GM18873 (cell line): ENCODE data around the gene IZUMO1.

ENCODE experiments used
- ATAC-seq: cut with Tn5 transposase; IDR thresholded peaks from one replicate; pipeline ENCODE4 v1.9.1; 2021; ENCODE audit warnings: mild to moderate bottlenecking, moderate library complexity, moderate number of reproducible peaks; ENCODE audit not compliant: unreplicated experiment, low FRiP score

Gene IZUMO1

DNA sequence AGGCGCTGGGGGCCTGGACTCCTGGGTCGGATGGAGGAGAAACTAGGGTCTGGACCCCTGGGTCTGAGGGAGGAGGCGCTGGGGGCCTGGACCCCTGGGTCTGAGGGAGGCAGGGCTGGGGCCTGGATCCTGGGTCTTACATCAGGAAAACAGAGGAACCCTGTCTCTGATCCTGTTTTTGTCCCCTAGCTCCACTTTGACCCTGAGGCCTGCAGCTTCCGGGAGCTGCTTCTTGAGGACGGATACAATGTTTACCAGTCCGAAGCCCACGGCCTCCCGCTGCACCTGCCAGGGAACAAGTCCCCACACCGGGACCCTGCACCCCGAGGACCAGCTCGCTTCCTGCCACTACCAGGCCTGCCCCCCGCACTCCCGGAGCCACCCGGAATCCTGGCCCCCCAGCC is 11.0 kb upstream of the IZUMO1 start:
- no peak for ATAC-seq

DNA sequence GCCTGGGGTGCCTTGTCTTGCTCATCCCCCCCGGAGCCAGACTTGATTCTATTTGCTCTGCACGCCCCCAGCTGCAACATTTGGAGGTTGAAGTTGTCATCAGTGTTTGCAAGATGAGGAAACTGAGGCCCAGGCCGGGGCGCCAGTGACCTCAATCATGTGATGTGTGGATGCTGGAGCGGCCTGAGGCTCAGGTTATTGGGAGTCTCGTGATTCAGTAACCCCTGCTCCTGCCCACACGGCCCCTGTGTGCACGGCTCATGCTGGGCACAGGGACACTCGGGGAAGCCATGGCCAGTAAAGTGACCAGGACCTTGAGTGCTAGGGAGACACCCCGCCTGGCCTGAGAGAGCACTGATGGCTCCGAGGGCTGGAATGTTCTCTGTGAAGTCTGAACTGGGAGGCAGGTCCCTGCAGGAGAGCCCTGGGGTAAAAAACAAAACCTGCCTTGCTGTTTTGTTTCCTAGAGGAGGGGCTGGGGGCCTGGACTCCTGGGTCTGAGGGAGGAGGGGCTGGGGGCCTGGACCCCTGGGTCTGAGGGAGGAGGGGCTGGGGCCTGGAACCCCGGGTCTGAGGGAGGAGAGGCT is 10.5 kb upstream of the IZUMO1 start:
- ATAC-seq, result no peak

DNA sequence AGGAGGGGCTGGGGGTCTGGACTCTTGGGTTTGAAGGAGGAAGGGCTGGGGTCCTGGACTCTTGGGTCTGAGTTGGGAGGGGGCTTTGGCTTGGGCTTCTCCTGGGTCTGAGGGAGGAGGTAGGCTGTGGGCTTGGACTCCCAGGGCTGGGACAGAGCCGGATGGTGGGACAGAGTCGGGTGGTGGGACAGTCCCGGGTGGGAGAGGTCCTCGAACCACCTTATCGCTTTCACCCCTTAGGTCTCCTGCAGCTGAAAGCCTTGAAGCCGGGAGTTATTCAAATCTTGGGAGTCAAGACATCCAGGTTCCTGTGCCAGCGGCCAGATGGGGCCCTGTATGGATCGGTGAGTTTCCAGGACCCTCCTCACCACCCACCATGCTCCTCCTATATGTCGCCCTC is 10.0 kb upstream of the IZUMO1 start:
- no peak for ATAC-seq

DNA sequence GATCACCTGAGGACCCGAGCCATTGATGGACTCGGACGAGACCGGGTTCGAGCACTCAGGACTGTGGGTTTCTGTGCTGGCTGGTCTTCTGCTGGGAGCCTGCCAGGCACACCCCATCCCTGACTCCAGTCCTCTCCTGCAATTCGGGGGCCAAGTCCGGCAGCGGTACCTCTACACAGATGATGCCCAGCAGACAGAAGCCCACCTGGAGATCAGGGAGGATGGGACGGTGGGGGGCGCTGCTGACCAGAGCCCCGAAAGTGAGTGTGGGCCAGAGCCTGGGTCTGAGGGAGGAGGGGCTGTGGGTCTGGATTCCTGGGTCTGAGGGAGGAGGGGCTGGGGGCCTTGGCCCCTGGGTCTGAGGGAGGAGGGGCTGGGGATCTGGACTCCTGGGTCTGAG is 9.5 kb upstream of the IZUMO1 start:
- ATAC-seq, result no peak

DNA sequence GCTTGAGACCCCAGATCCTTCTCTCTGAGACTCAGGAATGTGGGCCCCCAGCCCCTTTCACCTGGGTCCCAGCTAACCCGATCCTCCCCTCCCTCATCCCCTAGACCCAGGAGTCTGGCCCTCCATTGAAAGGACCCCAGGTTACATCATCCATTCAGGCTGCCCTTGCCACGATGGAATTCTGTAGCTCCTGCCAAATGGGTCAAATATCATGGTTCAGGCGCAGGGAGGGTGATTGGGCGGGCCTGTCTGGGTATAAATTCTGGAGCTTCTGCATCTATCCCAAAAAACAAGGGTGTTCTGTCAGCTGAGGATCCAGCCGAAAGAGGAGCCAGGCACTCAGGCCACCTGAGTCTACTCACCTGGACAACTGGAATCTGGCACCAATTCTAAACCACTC is 9.1 kb upstream of the IZUMO1 start:
- ATAC-seq, result no peak

DNA sequence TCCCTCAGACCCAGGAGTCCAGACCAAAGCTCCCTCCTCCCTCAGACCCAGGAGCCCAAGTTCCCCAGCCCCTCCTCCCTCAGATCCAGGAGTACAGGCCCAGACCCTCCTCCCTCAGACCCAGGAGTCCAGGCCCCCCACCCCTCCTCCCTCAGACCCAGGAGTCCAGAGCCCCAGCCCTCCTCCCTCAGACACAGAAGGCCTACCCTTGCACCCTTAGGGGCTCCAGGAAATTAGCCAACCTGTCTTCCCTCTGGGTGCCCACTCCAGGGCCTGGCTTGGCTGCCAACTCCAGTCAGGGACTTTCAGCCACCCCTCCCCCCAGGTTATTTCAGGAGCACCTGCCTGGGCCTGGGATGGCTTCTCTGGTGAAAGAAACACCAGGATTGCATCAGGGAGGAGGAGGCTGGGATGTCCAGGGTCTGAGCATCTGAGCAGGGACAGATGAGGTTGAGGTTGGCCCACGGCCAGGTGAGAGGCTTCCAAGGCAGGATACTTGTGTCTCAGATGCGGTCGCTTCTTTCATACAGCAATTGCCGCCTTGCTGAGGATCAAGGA is 8.5 kb upstream of the IZUMO1 start, which contains the start of gene FGF21:
Gene FGF21 (plus strand): TSS at position 441 of the 558 bp plus-strand sequence. CDS start 713 bp downstream, outside the sequence.
- ATAC-seq, result no peak

DNA sequence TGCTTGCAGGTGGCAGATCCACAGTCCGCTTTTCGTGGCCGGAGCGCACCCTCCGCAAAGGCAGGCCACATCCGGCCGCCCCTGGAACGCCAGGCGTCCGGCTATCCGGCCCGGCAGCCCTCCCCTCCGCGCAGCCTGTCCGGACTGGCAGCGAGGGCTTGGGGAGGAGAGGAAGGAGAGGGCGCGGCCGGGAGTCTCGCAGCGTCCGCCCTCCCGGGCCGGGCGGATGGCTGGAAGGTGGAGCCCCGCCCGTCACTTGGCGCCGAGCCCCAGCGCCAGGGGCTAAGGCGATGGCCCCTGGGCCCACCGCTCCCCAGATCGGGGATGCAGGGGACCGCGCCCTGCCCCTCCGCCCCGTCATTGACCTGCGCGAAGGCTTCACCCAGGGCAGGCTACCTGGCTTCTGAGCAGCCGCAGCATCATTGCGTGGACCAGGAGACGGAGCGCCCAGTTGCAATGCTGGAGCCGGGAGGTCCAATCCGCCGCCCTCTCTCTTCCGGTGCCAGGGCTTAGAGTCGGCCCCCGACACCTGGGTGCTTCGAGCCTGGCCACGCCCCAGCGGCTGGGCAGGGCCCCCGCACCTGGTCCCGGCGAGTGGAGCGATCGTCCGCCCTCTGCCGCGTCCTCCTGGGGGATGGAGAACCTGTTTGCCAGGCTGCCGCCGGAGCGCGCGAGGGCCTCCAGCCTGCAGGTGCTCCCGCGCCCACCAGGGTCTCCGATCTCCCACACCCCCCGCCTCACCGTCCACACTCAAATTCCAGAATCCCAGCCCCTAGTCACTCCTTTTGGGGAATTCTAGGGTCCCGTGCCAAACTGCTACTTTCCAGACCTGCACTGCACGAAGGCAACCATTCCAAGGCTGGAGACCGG is 6.0 kb upstream of the IZUMO1 start, which contains the start of gene FUT1:
Gene FUT1 (minus strand): TSS at position 146 of the 870 bp plus-strand sequence. CDS start 1,360 bp downstream, outside the sequence.
- no peak for ATAC-seq

DNA sequence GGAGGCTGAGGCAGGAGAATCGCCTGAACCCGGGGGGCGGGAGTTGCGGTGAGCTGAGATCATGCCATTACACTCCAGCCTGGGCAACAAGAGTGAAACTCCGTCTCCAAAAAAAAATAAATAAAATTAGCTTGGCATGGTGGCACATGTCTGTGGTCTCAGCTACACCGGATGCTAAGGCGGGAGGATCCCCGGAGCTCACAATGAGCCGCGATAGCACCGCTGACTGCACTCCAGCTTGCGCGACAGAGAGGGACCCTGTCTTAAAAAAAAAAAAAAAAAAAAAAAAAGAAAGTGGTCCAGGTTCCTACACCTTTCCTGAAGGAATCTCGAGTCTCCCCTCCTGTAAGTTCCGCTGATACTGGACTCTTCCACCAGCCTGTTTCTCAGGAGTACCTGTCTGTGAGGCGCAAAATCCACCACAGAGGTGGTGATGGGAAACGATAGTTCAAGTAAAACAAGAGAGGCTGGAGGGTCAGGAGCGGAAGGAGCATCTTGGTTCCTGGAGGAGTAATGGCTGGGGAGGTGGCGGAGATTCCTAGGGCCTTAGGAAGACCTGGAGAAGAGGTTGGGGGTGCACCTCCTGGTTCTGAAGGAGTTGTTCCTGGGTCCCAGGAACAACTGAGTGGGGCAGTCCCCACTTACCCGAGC is 5.3 kb upstream of the IZUMO1 start:
- no peak for ATAC-seq

DNA sequence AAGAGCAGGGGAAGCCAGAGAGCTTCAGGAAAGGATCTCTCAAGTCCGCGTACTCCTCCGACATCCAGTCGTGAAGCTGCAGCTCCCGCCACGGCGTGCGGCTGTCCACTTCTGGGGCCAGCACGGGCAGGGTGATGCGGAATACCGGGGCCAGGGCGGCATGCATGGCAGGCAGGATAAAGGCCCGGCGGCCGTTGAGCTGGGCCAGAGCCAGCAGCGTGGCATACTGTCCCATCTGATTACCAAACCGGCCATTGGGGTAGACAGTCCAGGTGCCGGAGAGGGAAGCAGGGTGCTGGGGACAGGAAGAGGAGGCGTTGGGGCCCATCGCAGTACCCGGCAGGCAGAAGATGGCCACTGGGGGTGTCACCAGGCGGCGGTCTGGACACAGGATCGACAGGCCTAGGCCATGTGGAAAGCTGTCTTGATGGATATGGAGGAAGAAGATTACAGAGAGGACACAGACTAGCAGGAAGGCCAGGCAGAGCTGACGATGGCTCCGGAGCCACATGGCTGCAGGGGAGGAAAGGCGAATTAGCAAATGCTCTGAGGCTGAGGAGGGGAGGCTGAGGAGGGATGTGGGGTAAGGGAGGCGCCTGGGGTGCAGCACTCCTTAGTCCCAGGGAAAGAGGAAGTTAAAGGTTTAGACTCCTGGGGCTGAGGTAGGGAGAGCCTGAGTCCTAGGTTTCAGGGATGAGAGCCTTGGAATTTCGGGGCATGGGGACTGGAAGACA is 4.2 kb upstream of the IZUMO1 start:
- ATAC-seq, result no peak

DNA sequence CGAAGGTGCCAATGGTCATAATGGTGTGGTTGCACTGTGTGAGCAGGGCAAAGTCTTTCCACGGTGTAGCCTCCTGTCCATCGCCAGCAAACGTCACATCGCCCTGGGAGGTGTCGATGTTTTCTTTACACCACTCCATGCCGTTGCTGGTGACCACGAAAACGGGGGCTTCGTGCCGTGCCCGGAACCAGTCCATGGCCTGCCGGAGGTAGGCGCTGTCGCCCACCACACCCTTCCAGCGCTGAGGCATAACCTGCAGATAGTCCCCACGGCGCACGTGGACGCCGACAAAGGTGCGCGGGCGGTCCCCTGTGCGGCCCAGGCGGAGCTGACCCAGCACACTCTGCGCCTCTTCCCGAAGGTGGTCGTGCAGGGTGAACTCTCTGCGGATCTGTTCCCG is 3.6 kb upstream of the IZUMO1 start:
- ATAC-seq, result no peak

DNA sequence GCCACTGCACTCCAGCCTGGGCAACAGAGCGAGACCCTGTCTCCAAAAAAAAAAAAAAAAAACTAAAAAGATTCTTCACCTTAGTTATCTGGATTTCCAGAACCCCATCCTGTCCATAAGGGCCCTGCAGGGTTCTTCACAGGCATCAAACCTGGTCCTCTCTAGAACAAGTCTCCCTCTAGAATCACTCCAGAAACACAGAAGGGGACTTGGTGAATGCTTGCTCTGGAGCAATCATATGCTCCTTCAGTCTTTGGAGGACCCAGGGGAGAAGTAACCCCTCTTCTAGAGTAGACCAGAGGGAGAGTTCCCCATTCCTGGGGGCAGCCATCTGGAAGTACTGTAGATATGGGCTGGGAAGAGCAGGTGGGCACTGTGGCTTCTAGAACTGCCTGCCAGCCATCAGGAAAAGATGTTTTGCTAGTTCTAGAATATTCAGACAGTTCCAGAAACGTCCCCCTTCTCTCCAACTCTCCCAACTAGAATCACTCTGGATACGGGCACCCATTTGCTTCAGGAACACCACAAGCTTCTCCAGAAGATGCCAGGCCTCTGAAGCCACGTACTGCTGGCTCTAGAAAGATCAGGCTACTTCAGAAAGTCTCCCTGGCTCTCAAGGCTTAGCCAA is 3.0 kb upstream of the IZUMO1 start:
- no peak for ATAC-seq

DNA sequence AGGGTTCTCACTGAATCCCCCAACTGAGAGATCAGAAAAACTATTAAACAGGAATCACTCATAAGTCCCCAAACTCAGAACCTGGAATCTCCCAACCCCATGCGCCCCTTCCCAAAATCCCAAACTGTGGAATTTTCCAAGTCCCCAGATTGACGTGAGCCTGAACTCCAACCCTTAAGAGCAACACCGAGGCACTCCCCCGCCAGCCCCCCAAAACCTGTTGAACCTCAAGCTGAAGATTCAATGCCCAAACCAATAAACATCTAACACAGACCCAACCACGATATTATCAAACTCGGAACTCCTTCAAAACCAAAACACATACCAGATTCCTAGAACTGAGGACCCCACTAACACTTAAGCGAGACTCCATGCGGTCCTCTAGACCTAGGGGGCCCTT is 599 bp downstream of the IZUMO1 start:
- no peak for ATAC-seq

DNA sequence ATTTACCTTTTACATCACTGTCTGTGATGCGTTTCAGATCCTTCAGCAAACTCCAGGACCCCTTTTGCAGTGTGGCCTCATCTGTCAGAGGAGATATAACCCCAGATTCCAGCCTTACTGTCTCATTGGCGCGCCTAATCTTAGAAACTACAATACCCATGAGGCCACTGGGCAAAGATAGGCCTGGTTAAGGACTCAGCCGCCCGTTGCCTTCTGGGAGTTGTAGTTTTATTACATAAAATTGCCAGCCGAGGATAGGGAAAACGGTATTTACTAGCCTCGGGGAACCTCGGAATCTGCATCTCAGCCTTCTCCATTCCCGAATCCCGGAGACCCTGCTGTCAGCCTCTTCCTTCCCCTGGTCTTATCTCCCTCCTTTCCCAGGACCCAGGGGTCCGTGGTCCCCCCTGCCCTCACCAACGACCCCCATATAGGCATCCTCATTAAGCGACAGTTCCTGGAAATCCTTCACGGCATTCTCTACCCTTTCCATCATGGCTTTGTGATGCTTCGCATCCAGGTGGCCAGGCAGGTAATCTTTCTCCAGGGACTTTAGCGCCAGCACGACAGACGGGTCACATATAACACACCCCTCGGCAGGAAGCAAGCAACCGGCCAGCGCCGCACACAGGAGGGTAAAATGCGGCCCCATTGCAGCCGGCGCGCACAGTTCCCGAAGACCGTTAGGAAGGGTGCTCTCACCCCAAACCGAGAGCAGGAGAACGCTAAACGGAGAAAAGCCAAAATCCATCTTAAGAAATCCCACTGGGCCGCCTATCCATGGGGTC is 1.3 kb downstream of the IZUMO1 start:
- no peak for ATAC-seq

DNA sequence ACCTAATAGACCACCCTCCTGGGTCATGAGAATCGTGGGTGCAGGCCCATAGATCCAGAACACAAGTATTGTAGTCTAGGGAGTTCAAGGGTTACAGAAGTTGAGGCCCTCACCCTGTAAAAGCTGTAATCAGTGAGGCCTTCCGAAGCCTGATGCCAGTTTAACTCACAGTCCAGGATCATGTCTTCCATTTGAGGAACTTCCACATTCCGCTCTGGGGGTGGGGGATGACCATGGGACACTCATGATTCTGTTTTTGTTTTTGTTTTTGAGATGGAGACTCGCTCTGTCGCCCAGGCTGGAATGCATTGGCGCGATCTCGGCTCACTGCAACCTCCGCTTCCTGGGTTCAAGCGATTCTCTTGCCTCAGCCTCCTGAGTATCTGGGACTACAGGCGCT is 4.6 kb downstream of the IZUMO1 start:
- no peak for ATAC-seq

DNA sequence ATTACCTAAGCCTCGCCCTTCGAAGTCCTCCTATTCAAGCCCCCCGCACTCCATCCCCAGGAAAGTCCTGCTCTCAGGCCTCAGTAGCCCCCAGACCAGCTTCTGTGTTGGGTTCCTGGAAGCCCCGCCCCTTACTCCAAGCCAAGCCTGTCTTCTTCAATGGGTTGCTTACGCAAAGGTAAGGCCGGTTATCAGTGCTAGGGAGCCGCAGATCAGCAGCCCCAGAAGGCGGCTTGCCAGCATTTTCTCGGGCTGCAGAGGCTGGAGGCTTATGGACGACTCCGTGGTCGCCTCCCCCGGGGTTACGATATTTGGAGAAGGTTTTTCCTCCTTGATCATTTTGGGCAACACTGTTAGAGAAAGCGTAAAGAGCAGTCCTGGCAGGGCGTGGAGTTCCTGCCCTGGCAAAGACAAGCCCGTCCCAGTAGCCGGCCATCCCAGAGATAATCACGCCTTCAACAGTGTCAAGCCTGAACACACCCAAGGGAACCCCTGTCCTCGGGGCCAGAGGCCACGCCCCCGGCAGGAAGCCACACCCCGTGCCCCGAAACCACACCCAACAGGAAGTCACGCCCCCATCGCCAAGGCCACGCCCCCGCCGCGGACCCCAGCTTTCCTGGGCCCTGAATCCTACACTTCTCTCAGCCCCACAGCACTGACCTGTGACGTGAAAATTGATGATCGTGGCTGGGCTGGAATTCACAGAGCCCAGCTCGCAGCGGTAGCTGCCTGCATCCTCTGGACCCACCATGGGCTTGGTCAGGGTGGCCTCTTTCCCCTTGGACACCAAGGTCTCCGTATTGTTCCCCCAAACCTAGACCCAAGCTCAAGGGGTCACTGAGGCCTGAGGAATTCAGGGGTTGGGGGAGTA is 5.3 kb downstream of the IZUMO1 start:
- ATAC-seq, result no peak

DNA sequence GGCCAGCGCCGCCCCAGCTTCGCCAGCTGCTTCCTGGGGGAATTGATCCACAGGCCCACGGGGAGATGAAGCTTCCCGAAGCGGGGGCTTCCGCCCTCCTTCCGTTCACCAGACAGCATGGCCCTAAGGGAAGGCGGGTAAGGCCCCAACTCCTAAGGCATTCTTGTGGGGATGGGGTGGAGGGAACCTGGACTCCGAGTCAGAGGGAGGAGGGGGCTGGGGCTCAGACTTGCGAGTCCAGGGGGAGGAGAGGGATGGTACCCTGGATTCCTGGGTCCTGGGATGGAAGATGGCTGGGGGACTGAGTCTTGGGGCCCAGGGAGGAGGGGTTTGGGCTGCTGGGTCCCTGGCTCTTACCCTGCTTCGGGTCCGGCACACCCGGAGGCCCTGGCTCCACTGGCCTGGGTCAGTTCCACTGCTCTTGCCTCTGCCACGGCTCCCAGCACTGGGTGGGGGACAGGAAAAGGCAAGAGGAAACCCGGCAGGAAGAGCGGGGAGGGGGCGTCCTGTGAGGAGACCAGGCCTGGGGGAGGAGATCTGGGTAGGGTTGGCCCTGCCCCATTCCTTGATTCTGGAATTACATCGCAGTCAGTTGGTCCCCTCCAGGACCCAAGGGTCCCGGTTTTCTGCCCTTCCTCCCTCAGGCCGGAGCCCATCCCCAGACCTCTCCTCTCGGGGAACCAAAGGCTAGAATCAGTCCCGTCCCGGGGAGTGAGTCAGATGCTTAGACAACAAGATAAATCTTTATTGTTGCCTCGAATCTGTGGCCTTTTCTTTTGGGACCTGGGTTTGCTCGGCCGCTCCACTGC is 6.3 kb downstream of the IZUMO1 start, which contains the start of gene RASIP1:
Gene RASIP1 (minus strand): TSS at position 447 of the 809 bp plus-strand sequence. CDS start 328 bp downstream, at position 119.
- ATAC-seq, result no peak
